Mesenchymal stem cell (in vitro differentiated cells and primary cell): ENCODE results near the gene CRK.

Experiments used
- DNase-seq: peaks from one replicate; pipeline ENCODE4 v3.0.0-alpha.2; 2013
- H2AFZ ChIP-seq: one replicate; pipeline ENCODE4 v1.6.1; 2013; ENCODE audit warnings: low read depth, mild to moderate bottlenecking, control low read depth, inconsistent platforms, low read length, moderate library complexity
- H2AK5ac ChIP-seq: 2 replicates; pipeline ENCODE4 v1.6.1; 2013; ENCODE audit warnings: low read length, moderate library complexity, mild to moderate bottlenecking, inconsistent platforms; ENCODE audit not compliant: severe bottlenecking
- H2BK120ac ChIP-seq: one replicate; pipeline ENCODE4 v1.6.1; 2013; ENCODE audit warnings: low read depth, mild to moderate bottlenecking, inconsistent platforms, low read length, moderate library complexity
- H2BK12ac ChIP-seq, 2 experiments: one replicate each; pipeline ENCODE4 v1.6.1; 2013; ENCODE audit warnings: inconsistent platforms in 2 of 2, low read length in 2 of 2, mild to moderate bottlenecking in 2 of 2, moderate library complexity in 2 of 2, control low read depth in 1 of 2
- H2BK15ac ChIP-seq: one replicate; pipeline ENCODE4 v1.6.1; 2013; ENCODE audit warnings: mild to moderate bottlenecking, low read depth, inconsistent platforms; ENCODE audit not compliant: poor library complexity, severe bottlenecking
- H2BK5ac ChIP-seq: 2 replicates; pipeline ENCODE4 v1.6.1; 2013; ENCODE audit warnings: low read depth, mild to moderate bottlenecking, low read length, control low read depth, inconsistent platforms; ENCODE audit not compliant: poor library complexity, severe bottlenecking
- H3K14ac ChIP-seq, 2 experiments: one replicate each; pipeline ENCODE4 v1.6.1; 2013; ENCODE audit warnings: inconsistent platforms in 2 of 2, low read length in 2 of 2, control low read depth in 1 of 2, mild to moderate bottlenecking in 1 of 2, moderate library complexity in 1 of 2
- H3K18ac ChIP-seq, 2 experiments: one replicate each; pipeline ENCODE4 v1.6.1; 2013; ENCODE audit warnings: inconsistent platforms in 2 of 2, low read length in 2 of 2, control low read depth in 1 of 2, low read depth in 1 of 2, mild to moderate bottlenecking in 1 of 2
- H3K23ac ChIP-seq, 2 experiments: one replicate each; pipeline ENCODE4 v1.6.1; 2013; ENCODE audit warnings: inconsistent platforms in 2 of 2, low read length in 2 of 2, mild to moderate bottlenecking in 2 of 2, moderate library complexity in 2 of 2, control low read depth in 1 of 2
- H3K27ac ChIP-seq: 2 replicates; pipeline ENCODE4 v1.5.1; 2013; ENCODE audit warnings: mild to moderate bottlenecking, moderate library complexity, low read length, control low read depth, inconsistent platforms; ENCODE audit not compliant: poor library complexity, severe bottlenecking
- H3K27me3 ChIP-seq, 2 experiments: 2 replicates each; pipeline versions ENCODE4 v1.6.1 to v1.7.0; 2013; ENCODE audit warnings: low read length in 2 of 2, mild to moderate bottlenecking in 2 of 2, moderate library complexity in 2 of 2, control low read depth in 1 of 2, inconsistent platforms in 1 of 2; ENCODE audit not compliant: control insufficient read depth in 1 of 2, insufficient read depth in 1 of 2
- H3K36me3 ChIP-seq, 2 experiments: 2 replicates each; pipeline versions ENCODE4 v1.6.1 to v1.7.0; 2013; ENCODE audit warnings: low read length in 2 of 2, control low read depth in 1 of 2, inconsistent platforms in 1 of 2, low read depth in 1 of 2, mild to moderate bottlenecking in 1 of 2; ENCODE audit not compliant: insufficient read depth in 2 of 2, control insufficient read depth in 1 of 2
- H3K4ac ChIP-seq, 2 experiments: one replicate each; pipeline ENCODE4 v1.6.1; 2013; ENCODE audit warnings: inconsistent platforms in 2 of 2, low read length in 2 of 2, mild to moderate bottlenecking in 2 of 2, moderate library complexity in 2 of 2, control low read depth in 1 of 2, low read depth in 1 of 2
- H3K4me1 ChIP-seq: 2 replicates; pipeline ENCODE4 v1.6.1; 2013; ENCODE audit warnings: low read depth, low read length, control low read depth; ENCODE audit not compliant: control insufficient read depth, insufficient read depth
- H3K4me2 ChIP-seq: 2 replicates; pipeline ENCODE4 v1.6.1; 2013; ENCODE audit warnings: low read length, mild to moderate bottlenecking, inconsistent platforms; ENCODE audit not compliant: poor library complexity, severe bottlenecking
- H3K4me3 ChIP-seq, 2 experiments: 2 replicates each; pipeline versions ENCODE4 v1.5.1 to v1.7.0; 2013; ENCODE audit warnings: low read length in 2 of 2, mild to moderate bottlenecking in 2 of 2, control low read depth in 1 of 2, low read depth in 1 of 2; ENCODE audit not compliant: insufficient read depth in 1 of 2
- H3K79me1 ChIP-seq: replicated peaks from 2 replicates; pipeline ENCODE4 v1.6.1; 2013; ENCODE audit warnings: mild to moderate bottlenecking, control low read depth, low read length, inconsistent platforms; ENCODE audit not compliant: poor library complexity, severe bottlenecking
- H3K9ac ChIP-seq: 2 replicates; pipeline ENCODE4 v1.7.0; 2013; ENCODE audit warnings: mild to moderate bottlenecking, low read length, moderate library complexity
- H3K9me3 ChIP-seq: 2 replicates; pipeline ENCODE4 v1.7.0; 2013; ENCODE audit warnings: mild to moderate bottlenecking, low read length; ENCODE audit not compliant: control insufficient read depth
- H4K8ac ChIP-seq: one replicate; pipeline ENCODE4 v1.6.1; 2013; ENCODE audit warnings: inconsistent platforms, mild to moderate bottlenecking, low read length, moderate library complexity
- H4K91ac ChIP-seq: one replicate; pipeline ENCODE4 v1.6.1; 2013; ENCODE audit warnings: mild to moderate bottlenecking, low read length, inconsistent platforms
- WGBS: methylation state at CpG from one replicate; pipeline ENCODE4 v1.1.7; 2013; ENCODE audit warnings: mixed read lengths; 5-methylcytosine and 5-hydroxymethylcytosine counted together

CRK gene

DNA sequence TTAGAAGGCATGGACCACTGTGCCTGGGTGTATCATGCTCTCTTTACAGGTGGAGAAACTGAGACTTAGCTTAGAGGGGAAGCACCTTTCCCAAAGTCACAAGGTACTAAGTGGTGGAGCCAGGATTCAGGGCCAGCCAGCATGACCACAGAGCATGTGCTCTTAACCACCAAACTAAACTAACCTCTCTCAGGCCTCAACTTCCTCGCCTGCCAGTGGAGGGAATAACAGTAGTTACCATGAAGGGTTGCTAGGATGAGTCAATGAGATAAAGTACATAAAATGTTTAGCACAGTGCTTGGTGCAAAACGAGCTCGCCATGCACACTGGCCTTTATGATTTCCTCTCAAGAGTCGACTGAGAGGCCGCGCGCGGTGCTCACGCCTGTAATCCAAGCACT, 42.8 kb upstream of the CRK start:
- no peak overlapping the region for H2BK120ac ChIP-seq
- peak overlapping the region; percentile 18 for H3K9ac ChIP-seq
- peak; percentile 97 for DNase-seq
- H3K4me3 ChIP-seq, result no peak overlapping the region
- H3K27me3 ChIP-seq, result no peaks in the 10 kb centered on the region
- no peak overlapping the region for H3K14ac ChIP-seq
- H3K36me3 ChIP-seq, result peaks cover 28 to 30% of the 10 kb centered on the region in 2 experiments
- no peak overlapping the region for H2BK5ac ChIP-seq
- H3K79me1 ChIP-seq, result no peaks in the 10 kb centered on the region
- no peak overlapping the region for H3K4ac ChIP-seq
- H3K27ac ChIP-seq, result no peak overlapping the region
- no peak overlapping the region for H2AK5ac ChIP-seq
- H3K18ac ChIP-seq, result no peak overlapping the region
- H2BK15ac ChIP-seq, result no peak overlapping the region
- WGBS, result 58% methylated on average over 9 of the region's 9 CpGs
- peaks cover 7% of the 10 kb centered on the region for H3K4me1 ChIP-seq
- no peak overlapping the region for H2AFZ ChIP-seq
- no peaks in the 10 kb centered on the region for H3K9me3 ChIP-seq
- H3K4me2 ChIP-seq, result no peak overlapping the region
- H2BK12ac ChIP-seq, result peak overlapping the region in 1 of 2 experiments; percentile 7
- H3K23ac ChIP-seq, result no peak overlapping the region
- H4K91ac ChIP-seq, result no peak overlapping the region
- H4K8ac ChIP-seq, result no peak overlapping the region

DNA sequence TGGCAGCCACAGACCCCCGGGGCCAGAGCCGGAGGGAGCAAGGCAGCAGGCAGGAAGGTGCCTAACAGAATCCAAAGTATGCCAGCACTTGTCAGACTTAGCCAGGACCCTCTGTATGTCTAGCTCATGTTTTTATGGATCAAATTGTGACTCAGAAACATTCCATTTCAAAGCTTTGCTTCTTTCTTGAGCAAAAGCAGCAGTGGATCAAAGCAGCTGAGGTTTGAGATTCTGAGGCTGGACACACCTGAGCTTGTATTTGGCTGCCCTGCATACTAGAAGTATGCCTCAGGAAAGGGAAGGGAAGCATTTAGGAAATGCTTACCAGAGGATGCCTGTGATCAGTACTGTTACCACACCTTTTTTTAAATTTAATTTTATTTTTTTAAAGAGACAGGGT, 42.2 kb upstream of the CRK start:
- peaks cover 7% of the 10 kb centered on the region for H3K4me1 ChIP-seq
- H3K27ac ChIP-seq, result no peak overlapping the region
- H3K4ac ChIP-seq, result no peak overlapping the region
- no peaks in the 10 kb centered on the region for H3K9me3 ChIP-seq
- no peak overlapping the region for H2AK5ac ChIP-seq
- no peak overlapping the region for H3K4me3 ChIP-seq
- no peak overlapping the region for H3K4me2 ChIP-seq
- H3K79me1 ChIP-seq, result no peaks in the 10 kb centered on the region
- no peak overlapping the region for H4K91ac ChIP-seq
- H2BK120ac ChIP-seq, result no peak overlapping the region
- no peak overlapping the region for H2BK5ac ChIP-seq
- H3K27me3 ChIP-seq, result no peaks in the 10 kb centered on the region
- no peak overlapping the region for H2BK15ac ChIP-seq
- no peak overlapping the region for H3K14ac ChIP-seq
- no peak overlapping the region for H3K9ac ChIP-seq
- 96% methylated on average over 2 of the region's 2 CpGs for WGBS
- no peak overlapping the region for H3K18ac ChIP-seq
- H4K8ac ChIP-seq, result no peak overlapping the region
- H2AFZ ChIP-seq, result no peak overlapping the region
- DNase-seq, result peak; percentile 14
- H3K23ac ChIP-seq, result no peak overlapping the region
- no peak overlapping the region for H2BK12ac ChIP-seq
- H3K36me3 ChIP-seq, result peaks cover 27 to 30% of the 10 kb centered on the region in 2 experiments

DNA sequence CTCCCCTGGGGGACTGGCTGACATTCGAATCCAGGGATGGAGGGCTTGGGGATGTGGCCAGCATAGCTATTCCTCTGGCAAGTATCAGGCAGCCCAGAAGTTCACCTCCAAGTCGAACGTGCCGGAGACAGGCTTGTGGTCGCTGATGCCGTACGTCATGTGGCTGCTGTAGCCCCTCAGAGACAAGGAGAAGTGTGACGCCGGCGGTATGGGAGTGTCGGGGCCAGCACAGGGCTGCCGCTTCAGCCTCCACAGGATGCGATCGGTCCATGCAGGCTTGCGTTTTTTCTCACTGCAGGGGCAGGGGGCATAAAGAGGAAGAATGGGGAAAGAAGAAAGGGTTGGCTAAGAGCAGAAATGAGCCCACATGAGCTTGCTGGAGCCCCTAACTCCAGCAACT, 41.8 kb upstream of the CRK start:
- no peak overlapping the region for H3K23ac ChIP-seq
- no peak overlapping the region for H4K91ac ChIP-seq
- H3K27ac ChIP-seq, result no peak overlapping the region
- H3K27me3 ChIP-seq, result no peaks in the 10 kb centered on the region
- H2AK5ac ChIP-seq, result no peak overlapping the region
- H3K4me2 ChIP-seq, result no peak overlapping the region
- H2BK5ac ChIP-seq, result no peak overlapping the region
- H3K9me3 ChIP-seq, result no peaks in the 10 kb centered on the region
- no peak overlapping the region for H3K18ac ChIP-seq
- no peak overlapping the region for H4K8ac ChIP-seq
- H3K14ac ChIP-seq, result no peak overlapping the region
- peak overlapping the region; percentile 33 for H2BK15ac ChIP-seq
- no peak overlapping the region for H3K4ac ChIP-seq
- H3K4me1 ChIP-seq, result peaks cover 9% of the 10 kb centered on the region
- WGBS, result 94% methylated on average over 15 of the region's 15 CpGs
- H3K79me1 ChIP-seq, result no peaks in the 10 kb centered on the region
- DNase-seq, result no peak
- H2AFZ ChIP-seq, result no peak overlapping the region
- no peak overlapping the region for H3K9ac ChIP-seq
- H3K36me3 ChIP-seq, result peaks cover 27 to 30% of the 10 kb centered on the region in 2 experiments
- no peak overlapping the region for H3K4me3 ChIP-seq
- H2BK120ac ChIP-seq, result no peak overlapping the region
- no peak overlapping the region for H2BK12ac ChIP-seq

DNA sequence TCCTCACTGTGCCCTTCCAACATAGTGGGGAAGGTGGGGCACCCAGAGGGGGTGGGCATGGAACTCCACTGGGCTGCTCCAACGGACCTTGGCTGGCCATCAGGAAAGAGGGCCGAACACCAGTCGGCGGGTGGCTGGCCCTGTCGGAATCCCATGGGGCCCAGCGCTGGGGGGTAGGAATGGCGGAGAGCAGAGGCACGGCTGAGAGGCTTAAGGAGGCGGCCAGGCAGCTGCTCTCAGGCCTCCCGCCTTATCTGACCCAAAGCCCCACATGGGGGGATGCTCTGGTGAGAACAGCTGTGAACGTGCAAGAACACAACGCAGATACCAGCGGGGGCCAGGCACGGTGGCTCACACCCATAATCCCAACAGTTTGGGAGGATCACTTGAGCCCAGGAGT, 40.8 kb upstream of the CRK start:
- Histone ChIP-seq H3K18ac (no peak overlapping the region), H3K4me3 (no peak overlapping the region), H3K4me1 (peaks cover 19% of the 10 kb centered on the region), H4K91ac (no peak overlapping the region), H3K36me3 (peaks cover 27 to 30% of the 10 kb centered on the region in 2 experiments), H4K8ac (no peak overlapping the region), H2BK12ac (no peak overlapping the region), H3K23ac (no peak overlapping the region), H3K79me1 (peaks cover 2% of the 10 kb centered on the region), H2BK15ac (no peak overlapping the region), H2BK5ac (no peak overlapping the region), H3K9ac (no peak overlapping the region), H3K27ac (no peak overlapping the region), H2AK5ac (no peak overlapping the region), H3K4me2 (no peak overlapping the region), H3K4ac (no peak overlapping the region), H3K27me3 (no peaks in the 10 kb centered on the region), H2BK120ac (no peak overlapping the region), H2AFZ (no peak overlapping the region), H3K9me3 (no peaks in the 10 kb centered on the region), H3K14ac (no peak overlapping the region)
- DNase-seq, result no peak
- 91% methylated on average over 14 of the region's 14 CpGs for WGBS
